HT-29 (cell line): Measurements from ENCODE around the gene TMEM151B. TPM values are rescaled to one million over a fixed set of nuclear protein-coding genes. Genes with fewer than 3 reads are reported as not detected.

Experiments
- DNase-seq: peaks from one replicate; pipeline ENCODE4 v3.0.0-alpha.2; 2015; ENCODE audit warnings: low spot score
- total RNA-seq: library from RNA; depleted of rRNA; stranded (reverse); fragments of >200 nt; shearing (Covaris generic); gene quantifications from 2 replicates; pipeline ENCODE4 v1.2.3, GENCODE V29; 2014

Gene TMEM151B
- total RNA-seq, 1 experiment from 2014 or later, result not detected

DNA sequence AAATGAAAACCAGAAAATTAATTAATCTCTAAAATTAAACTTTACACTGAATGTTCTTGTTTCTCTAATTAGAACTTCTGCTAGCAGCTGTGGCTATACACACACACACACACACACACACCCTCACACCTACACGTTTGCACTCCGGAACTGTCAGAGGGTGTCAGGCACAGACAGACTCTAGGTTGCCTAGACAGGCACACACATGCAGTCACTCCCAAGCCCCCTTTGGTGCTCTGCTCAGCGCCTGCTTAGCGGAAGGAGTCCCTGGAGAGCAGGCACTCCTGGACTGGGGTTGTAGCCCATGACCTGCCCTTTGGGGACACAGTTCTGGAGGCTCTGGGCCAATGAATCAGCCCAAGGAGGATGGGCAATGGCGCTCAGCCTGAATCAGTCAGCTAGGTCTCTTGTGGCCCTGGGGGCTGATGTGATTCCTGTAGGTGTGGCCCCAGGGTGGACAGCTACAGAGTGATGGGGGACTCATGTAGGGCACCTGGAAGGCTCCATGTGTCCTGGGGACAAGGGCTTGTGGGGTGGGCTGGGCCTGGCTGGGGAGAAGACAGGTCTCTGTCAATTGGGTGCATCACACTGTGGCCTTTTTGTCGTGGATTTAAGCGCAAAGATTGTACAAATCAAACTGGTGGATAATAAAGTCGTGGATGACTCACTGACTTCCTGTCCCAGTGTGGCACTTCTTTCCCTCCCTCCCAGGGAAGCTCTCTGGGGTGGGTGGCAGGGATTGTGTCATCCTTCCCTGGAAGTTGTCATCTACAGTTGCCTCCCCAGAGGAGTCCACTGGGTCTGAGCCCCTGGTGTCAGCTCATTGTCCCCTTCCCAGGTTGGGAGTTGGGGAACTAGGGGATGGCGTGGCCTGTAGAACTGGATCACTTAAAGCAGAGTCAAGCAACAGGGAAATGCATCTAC is 8.8 kb downstream of the TMEM151B start:
- no peak for DNase-seq

GRCh38 chr6:44284121-44284520 is 13.9 kb downstream of the TMEM151B start:
- DNase-seq, result no peak

- no peak for DNase-seq
These were observed 14.6 kb downstream of the TMEM151B start for GRCh38 chr6:44284867-44285266.

DNA sequence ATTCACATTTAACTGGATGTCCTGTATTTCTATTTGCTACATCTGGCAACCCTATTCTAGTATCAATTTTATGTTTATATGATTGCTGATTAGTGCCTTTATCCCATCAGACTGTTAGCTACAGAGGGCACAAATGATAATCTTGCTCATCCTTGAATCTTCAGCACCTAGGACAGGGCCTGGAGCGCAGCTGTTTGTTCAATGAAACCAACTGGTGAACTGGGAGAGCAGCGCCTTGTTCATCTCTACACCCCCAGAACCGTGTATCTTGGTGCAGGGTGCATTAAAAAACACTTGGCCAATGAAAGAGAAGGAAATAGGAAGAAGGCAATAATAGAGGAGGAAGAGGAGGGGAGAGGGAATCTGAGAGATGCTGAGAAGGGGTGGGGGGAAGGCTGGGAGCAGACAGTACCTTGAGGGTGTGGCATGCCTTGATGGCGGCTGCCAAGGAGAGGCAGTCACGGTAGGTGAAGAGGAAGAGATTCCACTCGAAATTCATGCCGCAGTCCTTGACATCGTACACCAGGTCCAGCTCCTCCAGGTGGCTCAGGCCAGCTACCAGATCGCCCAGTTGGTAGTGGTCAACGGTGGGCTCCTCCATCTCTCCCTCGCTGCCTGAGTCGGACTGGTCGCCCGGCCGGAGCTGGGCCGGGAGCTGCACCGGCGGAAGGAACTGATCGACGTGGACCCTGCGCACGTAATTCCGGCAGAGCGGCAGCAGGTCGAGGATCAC is 15.5 kb downstream of the TMEM151B start:
- no peak for DNase-seq

DNA sequence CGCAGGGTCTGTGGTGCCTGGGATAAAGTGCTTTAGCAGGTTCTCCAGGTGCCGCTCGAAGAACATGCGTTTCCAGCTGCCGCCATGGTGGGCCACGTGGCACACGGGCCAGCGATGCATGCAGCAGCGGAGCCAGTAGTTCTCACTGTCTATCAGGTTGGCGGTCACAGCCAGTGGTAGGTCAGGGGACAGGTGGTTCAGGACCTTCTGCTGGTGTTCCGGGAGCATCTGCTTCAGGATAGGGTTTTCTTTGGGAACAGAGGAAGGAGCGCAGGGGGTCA is 16.0 kb downstream of the TMEM151B start:
- no peak for DNase-seq

GRCh38 chr6:44286747-44287146 is 16.5 kb downstream of the TMEM151B start:
- DNase-seq, result no peak

- DNase-seq, result no peak
These were observed 19.5 kb downstream of the TMEM151B start for GRCh38 chr6:44289726-44290260.

DNA sequence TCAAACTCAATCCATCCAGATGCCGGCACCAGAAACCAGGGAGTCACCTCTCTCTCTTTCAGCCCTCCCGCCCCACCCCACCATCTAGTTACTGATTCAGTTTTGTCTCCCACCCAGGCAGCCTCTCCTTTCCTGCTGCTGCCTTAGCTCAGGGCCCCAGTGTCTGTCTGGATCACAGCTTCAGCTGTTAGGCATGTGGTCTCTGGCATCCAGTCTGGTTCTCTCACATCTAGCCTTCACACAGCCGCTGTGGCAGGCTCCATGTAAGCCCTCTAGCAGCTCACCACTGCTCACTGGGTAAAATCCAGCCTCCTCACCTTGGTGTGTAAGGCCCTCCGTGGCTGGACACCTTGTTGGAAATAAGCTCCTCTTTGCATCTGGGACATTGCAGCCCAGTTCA is 21.6 kb downstream of the TMEM151B start:
- no peak for DNase-seq

DNA sequence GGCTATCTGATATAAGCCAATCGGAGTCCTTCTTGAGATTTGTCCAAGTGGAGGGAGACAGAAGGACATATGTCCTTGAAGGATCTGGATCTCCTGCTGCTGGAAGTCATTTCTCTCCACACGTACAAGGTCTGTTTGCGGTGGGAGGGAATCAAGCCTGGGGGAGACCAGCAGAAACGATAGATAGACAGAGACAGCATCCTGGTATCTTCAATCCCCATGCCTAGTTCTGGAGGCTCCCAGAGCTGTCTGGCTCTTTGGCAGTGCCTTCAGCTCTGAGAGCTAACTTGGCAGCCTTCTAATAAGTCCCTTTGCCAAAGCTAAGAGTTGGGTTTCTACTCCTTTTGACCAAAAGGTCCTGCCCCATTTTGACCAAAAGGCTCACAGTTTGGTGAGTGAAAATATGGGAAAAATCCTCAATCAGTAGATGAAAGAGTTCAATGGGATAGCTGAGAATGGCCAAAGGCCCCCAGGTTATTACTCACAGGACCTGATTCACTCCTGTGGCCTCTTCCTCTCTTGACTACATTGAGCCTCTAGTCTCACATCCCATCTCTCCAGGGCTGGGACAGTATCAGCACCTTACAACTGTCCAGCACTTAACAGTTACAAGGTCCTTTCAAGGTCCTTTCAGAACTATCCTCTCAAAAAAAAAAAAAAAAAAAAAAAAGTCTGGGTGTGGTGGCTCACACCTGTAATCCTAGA is 22.6 kb downstream of the TMEM151B start:
- DNase-seq, result no peak

DNA sequence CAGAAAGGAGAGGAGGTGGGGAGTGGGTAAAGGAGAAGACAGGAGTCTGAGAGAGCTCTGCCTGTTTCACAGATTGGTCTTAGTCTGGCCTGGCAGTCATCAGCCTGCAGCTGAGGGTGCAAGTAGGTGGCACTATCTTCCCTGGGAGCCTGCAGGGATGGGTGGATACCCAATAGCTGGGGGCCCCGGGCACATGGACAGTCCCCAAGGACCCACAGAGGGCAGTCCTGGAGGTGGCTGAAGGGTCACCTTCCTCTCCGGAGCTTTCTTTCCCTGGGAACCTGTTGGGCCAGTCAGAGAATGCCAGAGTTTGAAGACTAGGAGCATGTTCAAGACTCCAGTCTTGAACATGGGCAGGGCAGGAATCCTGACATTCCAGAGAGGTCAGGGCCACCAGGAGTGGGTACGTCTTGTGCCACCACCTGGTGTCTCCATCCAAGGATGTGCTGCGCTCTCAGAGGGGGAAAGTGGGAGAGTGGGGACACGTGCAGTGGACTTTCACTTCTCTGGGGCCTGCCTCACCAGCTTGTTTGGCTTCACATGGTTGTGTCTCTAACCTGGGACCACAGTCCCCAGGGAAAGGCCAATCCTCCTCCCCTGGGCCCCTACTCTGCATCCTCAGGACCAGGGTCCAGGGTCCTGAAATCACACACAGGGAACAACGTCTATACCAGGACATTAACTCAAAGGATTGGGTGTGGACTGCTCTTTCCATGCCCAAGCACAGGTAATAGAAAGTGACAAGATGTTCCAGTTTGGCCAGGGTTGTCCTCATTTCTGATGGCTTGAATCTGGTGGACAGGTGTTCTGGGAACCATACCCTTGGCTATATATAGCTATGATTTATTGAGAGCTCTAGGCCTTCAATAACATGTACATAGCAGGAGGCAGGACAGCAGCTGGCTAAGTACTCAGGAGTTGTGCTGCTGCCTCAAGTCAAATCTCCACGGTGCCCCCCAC is 24.9 kb downstream of the TMEM151B start:
- no peak for DNase-seq

DNA sequence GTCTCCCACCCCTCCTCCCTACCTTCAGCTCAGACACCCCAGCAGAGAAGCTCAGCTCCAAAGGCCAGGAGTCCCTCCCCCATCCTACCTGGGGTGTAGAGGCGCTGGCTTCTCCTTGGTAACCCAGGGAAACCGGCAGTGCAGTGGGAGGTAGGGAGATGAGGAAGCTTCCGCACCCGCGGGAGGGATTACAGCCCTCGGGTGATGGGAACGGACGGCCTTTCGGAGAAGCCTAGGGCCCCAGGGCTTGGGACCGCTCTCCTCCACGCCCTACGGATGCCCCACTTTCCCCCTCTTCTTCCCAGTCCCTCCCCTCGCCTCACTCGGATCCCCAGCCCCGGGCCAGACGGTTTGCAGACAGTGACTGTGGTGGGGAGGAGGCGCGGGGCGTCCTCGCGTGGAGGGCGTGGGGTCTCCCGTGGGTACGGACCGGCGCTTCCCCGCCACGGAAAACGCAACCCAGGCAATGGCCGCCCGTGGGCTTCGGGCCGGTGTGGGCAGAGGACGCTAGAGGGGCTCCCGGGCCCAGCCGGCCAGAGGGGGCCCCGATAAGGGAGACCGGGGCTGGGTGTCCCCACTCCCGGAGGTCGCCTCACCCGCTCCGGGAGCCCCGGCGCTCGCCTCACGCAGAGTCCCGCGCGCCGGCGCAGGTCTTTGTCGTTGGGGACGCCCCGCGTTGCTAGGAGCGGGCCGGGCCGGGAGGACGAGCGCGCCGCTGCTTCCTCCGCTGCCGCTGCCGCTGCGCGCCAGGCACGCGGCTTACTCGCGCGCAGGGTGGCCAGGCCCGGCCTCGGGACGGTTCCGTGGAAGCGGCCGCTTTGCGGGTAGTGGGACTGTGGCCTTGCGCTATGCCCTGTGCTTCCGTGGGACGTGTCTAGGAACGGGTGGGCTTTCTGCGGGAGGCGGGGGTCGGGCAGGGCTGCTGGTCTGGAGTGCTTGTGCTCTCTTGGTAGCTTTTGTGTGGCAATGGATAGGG is 27.1 kb downstream of the TMEM151B start:
- DNase-seq, result no peak

DNA sequence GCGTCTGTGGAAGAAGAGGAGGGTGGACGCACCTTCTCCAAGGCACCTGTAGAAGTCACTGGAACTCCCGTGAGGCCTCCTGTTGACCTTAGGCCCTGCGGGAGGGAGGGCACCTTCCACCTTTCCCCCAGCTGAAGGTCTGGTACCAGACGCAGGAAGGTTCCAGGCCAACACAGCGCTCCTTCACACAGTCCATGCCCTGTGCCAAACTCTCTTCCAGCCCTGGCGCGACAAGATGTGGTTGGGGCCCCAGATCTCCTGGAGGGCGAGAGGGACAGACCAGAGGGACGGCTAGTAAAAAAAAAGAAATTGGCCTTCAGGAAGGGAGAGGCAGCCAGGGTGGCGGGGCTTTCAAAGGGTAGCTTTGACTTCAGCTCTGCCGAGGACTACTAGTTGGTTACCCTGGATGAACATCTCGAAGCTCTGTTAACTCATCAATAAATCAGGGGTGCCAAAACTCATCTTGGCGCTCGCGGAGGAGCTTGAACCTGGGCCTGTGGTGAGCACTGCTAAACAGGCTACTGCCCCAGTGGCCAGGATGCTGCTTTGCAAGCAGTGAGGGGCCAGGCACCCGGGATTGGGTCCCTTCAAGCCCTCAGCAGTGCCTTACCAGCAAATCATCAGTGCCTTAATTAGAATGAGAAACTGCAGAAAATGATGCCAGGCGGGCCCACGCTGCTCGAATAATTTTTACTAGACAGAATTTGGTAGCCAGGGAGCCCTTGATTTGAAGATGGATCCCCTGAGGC is 28.0 kb downstream of the TMEM151B start:
- no peak for DNase-seq

DNA sequence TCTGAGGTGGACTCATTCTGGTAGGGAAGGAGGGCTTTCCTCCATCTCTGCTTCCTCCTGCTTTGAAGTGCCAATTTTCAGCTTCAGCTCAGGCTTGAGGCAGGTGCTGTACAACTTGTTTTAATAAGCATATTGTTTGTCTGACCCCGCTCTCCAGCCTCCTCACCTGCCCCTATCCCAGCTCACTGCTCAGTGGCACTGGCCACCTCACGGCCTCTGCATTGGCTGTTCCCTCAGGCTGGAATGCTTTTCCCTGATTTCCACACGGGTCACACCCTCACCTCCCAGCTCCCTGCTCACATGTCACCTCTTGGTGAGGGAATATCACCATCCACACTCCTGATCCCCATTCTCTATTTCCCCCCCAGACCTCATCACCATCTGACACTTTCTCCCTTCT is 28.6 kb downstream of the TMEM151B start:
- DNase-seq, result no peak

- no peak for DNase-seq
These were observed 30.1 kb downstream of the TMEM151B start for GRCh38 chr6:44300292-44300823.

DNA sequence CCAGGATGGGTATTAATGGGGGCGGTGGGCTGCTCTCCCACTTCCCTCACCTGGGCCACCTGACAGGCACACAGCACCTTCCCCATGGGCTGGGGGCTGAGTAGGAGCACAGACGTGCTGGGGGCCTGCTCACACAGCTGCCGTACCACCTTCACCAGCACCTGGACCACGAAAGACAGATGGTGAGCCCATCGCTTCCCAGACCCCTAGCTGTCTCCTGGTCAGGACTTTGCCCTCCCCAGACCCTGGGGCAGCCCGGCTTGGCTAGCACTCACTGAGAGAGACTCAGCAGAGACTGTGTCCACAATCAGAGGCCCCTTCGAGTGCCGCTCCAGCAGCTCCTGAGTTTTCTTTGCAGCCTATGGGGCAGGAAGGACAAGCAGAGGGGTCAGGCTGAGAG is 30.9 kb downstream of the TMEM151B start:
- no peak for DNase-seq

DNA sequence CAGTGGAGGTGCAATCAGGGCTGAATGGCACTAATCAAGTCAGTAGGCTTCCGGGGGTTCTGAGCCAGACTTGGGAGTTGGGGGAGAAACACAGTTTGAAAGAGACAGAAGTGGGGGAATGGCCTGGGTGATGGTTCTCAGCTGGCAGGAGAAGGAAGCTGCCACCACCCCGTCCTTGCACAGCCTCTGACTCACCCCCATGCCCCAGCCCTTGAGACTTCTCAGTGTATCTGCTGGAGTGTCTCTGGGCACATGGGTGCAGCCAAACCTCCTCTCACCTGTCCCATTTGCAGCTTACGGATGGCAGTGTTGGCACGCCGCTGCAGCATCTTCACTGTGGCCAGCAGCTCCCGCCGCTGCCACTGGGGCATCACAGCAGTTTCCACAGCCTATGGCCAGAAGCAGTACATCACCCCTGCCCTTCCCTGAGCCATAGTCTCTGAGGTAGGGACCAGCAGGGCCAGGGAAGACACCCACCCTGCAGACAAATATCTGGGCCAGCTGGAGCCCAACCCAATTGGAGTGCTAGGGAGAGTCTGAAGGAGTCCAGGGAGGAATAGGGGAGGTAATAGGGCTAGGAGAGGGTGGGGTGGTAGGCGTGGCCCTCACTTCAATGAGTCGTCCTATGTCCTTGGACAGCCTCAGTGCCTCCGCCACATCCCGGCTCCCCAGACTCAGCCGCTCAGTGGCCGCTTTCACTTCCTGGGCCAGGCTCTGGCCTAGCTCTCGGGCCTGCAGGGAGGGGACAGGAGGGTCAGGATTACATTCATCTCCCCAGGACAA is 31.7 kb downstream of the TMEM151B start:
- no peak for DNase-seq

- no peak for DNase-seq
These were observed 32.6 kb downstream of the TMEM151B start for GRCh38 chr6:44302856-44303255.

DNA sequence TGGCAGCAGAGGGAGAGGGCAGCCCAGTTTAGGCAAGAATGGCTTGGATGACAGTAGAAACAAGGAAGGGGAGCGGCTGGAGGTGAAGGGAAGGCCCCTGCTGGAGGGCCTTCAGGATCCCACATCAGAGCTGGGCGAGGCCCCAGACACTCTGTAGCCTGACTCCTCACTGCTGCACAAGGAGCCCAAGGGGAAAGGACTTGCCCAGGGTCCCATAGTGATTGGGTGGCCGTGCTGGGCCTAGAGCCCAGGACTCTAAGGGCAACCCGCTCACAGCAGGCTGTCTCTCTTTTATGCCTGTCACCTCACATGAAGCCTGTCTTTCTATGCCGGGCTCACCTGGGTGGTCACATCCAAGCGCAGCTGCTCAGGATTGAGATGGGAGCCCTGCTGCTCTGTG is 33.6 kb downstream of the TMEM151B start:
- no peak for DNase-seq
